AG09309 (cell line): ENCODE measurements around the gene ERBB4.

Source experiments
- DNase-seq: peaks from one replicate; pipeline ENCODE4 v3.0.0-alpha.2; 2010; ENCODE audit warnings: low read depth
- H3K4me3 ChIP-seq: 2 replicates; pipeline ENCODE4 v1.5.1; 2011; ENCODE audit warnings: mild to moderate bottlenecking, low read depth, low read length, moderate library complexity; ENCODE audit not compliant: control insufficient read depth
- TF ChIP-seq, protein P1 (sequence below): IDR thresholded peaks from 2 replicates; pipeline ENCODE4 v1.5.1; 2011; ENCODE audit warnings: mild to moderate bottlenecking, low read depth, low read length, inconsistent platforms; ENCODE audit not compliant: insufficient read depth, control insufficient read depth; ENCODE audit errors: missing control alignments

ERBB4 gene

GRCh38 chr2:212424082-212424481 lies 114.5 kb downstream of the ERBB4 start:
- H3K4me3 ChIP-seq: no peak overlapping the region
- TF ChIP-seq, protein P1, sequence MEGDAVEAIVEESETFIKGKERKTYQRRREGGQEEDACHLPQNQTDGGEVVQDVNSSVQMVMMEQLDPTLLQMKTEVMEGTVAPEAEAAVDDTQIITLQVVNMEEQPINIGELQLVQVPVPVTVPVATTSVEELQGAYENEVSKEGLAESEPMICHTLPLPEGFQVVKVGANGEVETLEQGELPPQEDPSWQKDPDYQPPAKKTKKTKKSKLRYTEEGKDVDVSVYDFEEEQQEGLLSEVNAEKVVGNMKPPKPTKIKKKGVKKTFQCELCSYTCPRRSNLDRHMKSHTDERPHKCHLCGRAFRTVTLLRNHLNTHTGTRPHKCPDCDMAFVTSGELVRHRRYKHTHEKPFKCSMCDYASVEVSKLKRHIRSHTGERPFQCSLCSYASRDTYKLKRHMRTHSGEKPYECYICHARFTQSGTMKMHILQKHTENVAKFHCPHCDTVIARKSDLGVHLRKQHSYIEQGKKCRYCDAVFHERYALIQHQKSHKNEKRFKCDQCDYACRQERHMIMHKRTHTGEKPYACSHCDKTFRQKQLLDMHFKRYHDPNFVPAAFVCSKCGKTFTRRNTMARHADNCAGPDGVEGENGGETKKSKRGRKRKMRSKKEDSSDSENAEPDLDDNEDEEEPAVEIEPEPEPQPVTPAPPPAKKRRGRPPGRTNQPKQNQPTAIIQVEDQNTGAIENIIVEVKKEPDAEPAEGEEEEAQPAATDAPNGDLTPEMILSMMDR: no peak
- DNase-seq: no peak

DNA sequence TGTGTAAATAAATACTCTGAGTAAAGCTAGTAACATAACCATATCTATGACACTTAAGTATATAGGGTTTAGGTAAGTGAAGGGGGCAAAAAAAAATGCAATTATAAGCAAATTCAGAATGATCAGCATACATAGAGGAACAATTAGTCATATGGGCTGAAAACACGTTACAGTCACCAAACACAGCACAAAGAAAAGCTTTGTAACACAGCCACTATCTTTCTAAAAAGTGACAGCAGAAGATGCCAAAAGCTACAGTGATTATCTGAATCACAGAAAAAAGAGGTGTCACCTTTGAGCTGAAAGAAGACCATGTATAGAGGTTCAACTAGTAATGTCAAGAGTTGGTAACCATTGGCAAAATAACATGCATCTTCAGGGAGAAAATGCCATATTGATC lies 115.5 kb downstream of the ERBB4 start:
- TF ChIP-seq, protein P1: no peak
- H3K4me3 ChIP-seq: no peak overlapping the region
- no peak for DNase-seq

DNA sequence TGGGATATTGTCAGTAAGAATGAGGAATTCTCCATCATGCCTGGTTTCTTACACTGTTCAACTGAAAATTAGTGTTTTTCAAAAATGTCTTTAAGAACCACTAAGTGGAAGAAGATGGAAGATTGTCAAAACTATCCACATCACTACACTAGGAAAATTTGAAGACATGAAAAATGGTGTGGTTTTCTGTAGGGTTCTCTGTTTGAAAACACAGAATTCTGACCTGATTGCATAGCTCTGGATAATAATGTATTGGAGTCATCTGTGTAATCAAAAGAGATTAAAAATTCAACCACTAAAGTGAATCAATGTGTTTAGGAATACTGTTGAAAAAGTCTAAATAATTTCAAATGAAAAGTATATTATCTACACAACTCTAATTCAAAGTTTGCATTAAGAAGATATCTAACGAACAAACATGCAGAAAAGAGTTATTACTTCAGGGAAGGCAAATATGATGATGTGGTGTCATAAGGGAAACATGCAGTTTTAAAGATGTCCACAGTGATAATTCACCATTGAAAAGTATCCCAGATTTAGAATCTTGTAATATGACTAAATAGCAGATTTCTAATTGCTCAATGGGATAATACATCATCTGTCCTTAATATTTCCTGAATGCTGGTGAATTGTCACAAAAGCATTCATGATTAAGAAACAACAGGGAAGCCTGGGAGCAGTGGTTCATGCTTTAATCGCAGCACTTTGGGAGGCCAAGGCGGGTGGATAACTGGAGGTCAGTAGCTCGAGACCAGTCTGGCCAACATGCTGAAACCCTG lies 116.9 kb downstream of the ERBB4 start:
- peak; percentile 79 for DNase-seq
- TF ChIP-seq, protein P1: no peak
- H3K4me3 ChIP-seq: no peak overlapping the region

- no peak for DNase-seq
- TF ChIP-seq, protein P1: no peak
- H3K4me3 ChIP-seq: no peak overlapping the region
Observed at GRCh38 chr2:212416086-212416485, 122.5 kb downstream of the ERBB4 start.

- TF ChIP-seq, protein P1: no peak
- no peak overlapping the region for H3K4me3 ChIP-seq
- DNase-seq: peak; percentile 42
Observed at GRCh38 chr2:212414767-212415211, 123.8 kb downstream of the ERBB4 start.

- DNase-seq: no peak
- TF ChIP-seq, protein P1: no peak
- H3K4me3 ChIP-seq: no peak overlapping the region
Observed at GRCh38 chr2:212409560-212409959, 129.0 kb downstream of the ERBB4 start.
